A549 (cell line): Measurements from ENCODE around the gene ZBTB8A.

Source experiments
- BHLHE40 ChIP-seq: IDR thresholded peaks from 2 replicates; pipeline ENCODE4 v1.6.1; 2012; ENCODE audit warnings: low read depth, low read length, inconsistent platforms
- CHD4 ChIP-seq: fragments of 200-600 bp; sonication (generic); IDR thresholded peaks from 2 replicates; pipeline ENCODE4 v1.6.1; 2016; ENCODE audit warnings: antibody characterized with exemption, mild to moderate bottlenecking, borderline replicate concordance
- EP300 ChIP-seq, 2 experiments: fragments of >200 bp; sonication (Bioruptor Twin); formaldehyde crosslinking; IDR thresholded peaks; 2 replicates in 1 of 2; 3 replicates in 1 of 2; pipeline ENCODE4 v1.6.1; 2016 to 2017
- JUNB ChIP-seq: fragments of >200 bp; sonication (Bioruptor Twin); formaldehyde crosslinking; IDR thresholded peaks from 2 replicates; pipeline ENCODE4 v1.6.1; 2016
- POLR2A ChIP-seq: IDR thresholded peaks from 2 replicates; pipeline ENCODE4 v1.6.1; 2012; ENCODE audit warnings: mild to moderate bottlenecking, low read length
- RAD21 ChIP-seq, 2 experiments: fragments of >200 bp in 1 of 2; sonication (Bioruptor Twin) in 1 of 2; formaldehyde crosslinking in 1 of 2; IDR thresholded peaks in 1 of 2; conservative IDR thresholded peaks in 1 of 2; 2 replicates in 1 of 2; 3 replicates in 1 of 2; pipeline ENCODE4 v1.6.1; 2012 to 2018; ENCODE audit warnings: inconsistent platforms in 1 of 2
- RCOR1 ChIP-seq: fragments of 150-350 bp; IDR thresholded peaks from 2 replicates; pipeline ENCODE4 v1.6.1; 2014; ENCODE audit warnings: antibody characterized with exemption, low read length, low read depth
- RFX5 ChIP-seq: fragments of 450-650 bp; IDR thresholded peaks from 2 replicates; pipeline ENCODE4 v1.7.1; 2014; ENCODE audit warnings: antibody characterized with exemption, mild to moderate bottlenecking, moderate library complexity
- ZC3H11A ChIP-seq: fragments of 450-650 bp; IDR thresholded peaks from 2 replicates; pipeline ENCODE4 v1.6.1; 2014; ENCODE audit warnings: antibody characterized with exemption, mild to moderate bottlenecking
- TF ChIP-seq, protein P1 (sequence below): fragments of >200 bp; sonication (Bioruptor Twin); formaldehyde crosslinking; IDR thresholded peaks from 3 replicates; pipeline ENCODE4 v1.5.1; 2016
- TF ChIP-seq, protein P2 (sequence below): IDR thresholded peaks from 2 replicates; pipeline ENCODE4 v1.6.1; 2012
- TF ChIP-seq, protein P3 (sequence below): IDR thresholded peaks from 2 replicates; pipeline ENCODE4 v1.6.1; 2012
- TF ChIP-seq, protein P4 (sequence below): fragments of >200 bp; sonication (Bioruptor Twin); formaldehyde crosslinking; IDR thresholded peaks from 3 replicates; pipeline ENCODE4 v1.6.1; 2016
- TF ChIP-seq, protein P5 (sequence below): fragments of 250-450 bp; sonication (Bioruptor Pico); IDR thresholded peaks from 2 replicates; pipeline ENCODE4 v1.5.0; 2020; ENCODE audit warnings: low read depth, mild to moderate bottlenecking, moderate library complexity

DNA sequence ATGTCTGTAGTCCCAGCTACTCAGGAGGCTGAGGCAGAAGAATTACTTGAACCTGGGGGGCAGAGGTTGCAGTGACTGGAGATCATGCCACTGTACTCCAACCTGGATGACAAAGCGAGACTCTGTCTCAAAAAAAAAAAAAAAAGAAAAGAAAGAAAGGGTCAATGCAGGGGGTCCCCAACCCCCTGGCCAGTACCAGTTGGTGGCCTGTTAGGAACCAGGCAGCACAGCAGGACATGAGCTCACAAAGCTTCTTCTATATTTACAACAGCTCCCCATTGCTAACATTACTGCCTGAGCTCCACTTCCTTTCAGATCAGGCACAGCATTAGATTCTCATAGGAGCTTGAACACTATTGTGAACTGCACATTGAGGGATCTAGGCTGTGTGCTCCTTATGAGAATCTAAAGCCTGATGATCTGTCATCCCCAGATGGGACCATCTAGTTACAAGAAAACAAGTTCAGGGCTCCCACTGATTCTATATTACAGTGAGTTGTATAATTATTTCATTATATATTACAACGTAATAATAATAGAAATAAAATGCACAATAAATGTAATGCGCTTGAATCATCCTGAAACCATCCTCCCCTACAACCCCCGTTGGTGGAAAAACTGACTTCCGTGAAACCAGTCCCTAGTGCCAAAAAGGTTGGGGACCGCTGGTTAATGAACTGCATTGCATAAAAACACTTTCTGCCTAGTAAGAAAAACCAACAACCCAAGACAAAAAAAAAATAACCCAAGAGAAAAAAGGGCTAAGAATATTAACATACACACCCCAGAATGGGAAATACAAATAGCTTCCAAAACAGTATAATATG, 108.3 kb downstream of the ZBTB8A start:
- TF ChIP-seq, protein P1, sequence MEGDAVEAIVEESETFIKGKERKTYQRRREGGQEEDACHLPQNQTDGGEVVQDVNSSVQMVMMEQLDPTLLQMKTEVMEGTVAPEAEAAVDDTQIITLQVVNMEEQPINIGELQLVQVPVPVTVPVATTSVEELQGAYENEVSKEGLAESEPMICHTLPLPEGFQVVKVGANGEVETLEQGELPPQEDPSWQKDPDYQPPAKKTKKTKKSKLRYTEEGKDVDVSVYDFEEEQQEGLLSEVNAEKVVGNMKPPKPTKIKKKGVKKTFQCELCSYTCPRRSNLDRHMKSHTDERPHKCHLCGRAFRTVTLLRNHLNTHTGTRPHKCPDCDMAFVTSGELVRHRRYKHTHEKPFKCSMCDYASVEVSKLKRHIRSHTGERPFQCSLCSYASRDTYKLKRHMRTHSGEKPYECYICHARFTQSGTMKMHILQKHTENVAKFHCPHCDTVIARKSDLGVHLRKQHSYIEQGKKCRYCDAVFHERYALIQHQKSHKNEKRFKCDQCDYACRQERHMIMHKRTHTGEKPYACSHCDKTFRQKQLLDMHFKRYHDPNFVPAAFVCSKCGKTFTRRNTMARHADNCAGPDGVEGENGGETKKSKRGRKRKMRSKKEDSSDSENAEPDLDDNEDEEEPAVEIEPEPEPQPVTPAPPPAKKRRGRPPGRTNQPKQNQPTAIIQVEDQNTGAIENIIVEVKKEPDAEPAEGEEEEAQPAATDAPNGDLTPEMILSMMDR: no peak
- TF ChIP-seq, protein P2, sequence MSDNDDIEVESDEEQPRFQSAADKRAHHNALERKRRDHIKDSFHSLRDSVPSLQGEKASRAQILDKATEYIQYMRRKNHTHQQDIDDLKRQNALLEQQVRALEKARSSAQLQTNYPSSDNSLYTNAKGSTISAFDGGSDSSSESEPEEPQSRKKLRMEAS: no peak
- TF ChIP-seq POLR2A (no peak), CHD4 (no peak), EP300 (IDR thresholded peaks at IDR 0.05) (no peak), RAD21 (conservative IDR thresholded peaks at IDR 0.05 in 1 of 2, IDR thresholded peaks at IDR 0.05 in 1 of 2) (no peak), RFX5 (no peak), ZC3H11A (no peak), RCOR1 (no peak), BHLHE40 (no peak), JUNB (no peak)
- TF ChIP-seq, protein P3, sequence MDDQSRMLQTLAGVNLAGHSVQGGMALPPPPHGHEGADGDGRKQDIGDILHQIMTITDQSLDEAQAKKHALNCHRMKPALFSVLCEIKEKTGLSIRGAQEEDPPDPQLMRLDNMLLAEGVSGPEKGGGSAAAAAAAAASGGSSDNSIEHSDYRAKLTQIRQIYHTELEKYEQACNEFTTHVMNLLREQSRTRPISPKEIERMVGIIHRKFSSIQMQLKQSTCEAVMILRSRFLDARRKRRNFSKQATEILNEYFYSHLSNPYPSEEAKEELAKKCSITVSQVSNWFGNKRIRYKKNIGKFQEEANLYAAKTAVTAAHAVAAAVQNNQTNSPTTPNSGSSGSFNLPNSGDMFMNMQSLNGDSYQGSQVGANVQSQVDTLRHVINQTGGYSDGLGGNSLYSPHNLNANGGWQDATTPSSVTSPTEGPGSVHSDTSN: no peak
- TF ChIP-seq, protein P4, sequence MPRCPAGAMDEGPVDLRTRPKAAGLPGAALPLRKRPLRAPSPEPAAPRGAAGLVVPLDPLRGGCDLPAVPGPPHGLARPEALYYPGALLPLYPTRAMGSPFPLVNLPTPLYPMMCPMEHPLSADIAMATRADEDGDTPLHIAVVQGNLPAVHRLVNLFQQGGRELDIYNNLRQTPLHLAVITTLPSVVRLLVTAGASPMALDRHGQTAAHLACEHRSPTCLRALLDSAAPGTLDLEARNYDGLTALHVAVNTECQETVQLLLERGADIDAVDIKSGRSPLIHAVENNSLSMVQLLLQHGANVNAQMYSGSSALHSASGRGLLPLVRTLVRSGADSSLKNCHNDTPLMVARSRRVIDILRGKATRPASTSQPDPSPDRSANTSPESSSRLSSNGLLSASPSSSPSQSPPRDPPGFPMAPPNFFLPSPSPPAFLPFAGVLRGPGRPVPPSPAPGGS: no peak
- TF ChIP-seq, protein P5, sequence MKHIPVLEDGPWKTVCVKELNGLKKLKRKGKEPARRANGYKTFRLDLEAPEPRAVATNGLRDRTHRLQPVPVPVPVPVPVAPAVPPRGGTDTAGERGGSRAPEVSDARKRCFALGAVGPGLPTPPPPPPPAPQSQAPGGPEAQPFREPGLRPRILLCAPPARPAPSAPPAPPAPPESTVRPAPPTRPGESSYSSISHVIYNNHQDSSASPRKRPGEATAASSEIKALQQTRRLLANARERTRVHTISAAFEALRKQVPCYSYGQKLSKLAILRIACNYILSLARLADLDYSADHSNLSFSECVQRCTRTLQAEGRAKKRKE (CRISPR knock-in tag): no peak
